ENCODE results near the gene FAM53B.

FAM53B gene

GRCh38 chr10:124615259-124615658 lies 128.9 kb downstream of the FAM53B start:
- H3K27ac ChIP-seq (ENCODE audit: low read length) = no peak overlapping the region
- no peak overlapping the region for H2AFZ ChIP-seq (ENCODE audit: low read length)
- H4K20me1 ChIP-seq (ENCODE audit: insufficient read depth, low read length) = no peaks in the 10 kb centered on the region
- H3K9ac ChIP-seq (ENCODE audit: low read length) = no peak overlapping the region
- H3K79me2 ChIP-seq (ENCODE audit: low read length) = no peaks in the 10 kb centered on the region
- no peaks in the 10 kb centered on the region for H3K9me2 ChIP-seq (replicated peaks; ENCODE audit: insufficient read depth, low read length)
- no peaks in the 10 kb centered on the region for H3F3A ChIP-seq (ENCODE audit: insufficient read depth, low read length)
- TF ChIP-seq, protein P1, sequence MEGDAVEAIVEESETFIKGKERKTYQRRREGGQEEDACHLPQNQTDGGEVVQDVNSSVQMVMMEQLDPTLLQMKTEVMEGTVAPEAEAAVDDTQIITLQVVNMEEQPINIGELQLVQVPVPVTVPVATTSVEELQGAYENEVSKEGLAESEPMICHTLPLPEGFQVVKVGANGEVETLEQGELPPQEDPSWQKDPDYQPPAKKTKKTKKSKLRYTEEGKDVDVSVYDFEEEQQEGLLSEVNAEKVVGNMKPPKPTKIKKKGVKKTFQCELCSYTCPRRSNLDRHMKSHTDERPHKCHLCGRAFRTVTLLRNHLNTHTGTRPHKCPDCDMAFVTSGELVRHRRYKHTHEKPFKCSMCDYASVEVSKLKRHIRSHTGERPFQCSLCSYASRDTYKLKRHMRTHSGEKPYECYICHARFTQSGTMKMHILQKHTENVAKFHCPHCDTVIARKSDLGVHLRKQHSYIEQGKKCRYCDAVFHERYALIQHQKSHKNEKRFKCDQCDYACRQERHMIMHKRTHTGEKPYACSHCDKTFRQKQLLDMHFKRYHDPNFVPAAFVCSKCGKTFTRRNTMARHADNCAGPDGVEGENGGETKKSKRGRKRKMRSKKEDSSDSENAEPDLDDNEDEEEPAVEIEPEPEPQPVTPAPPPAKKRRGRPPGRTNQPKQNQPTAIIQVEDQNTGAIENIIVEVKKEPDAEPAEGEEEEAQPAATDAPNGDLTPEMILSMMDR (IDR thresholded peaks at IDR 0.05; ENCODE audit: low read length) = no peak
- TF ChIP-seq EZH2 (optimal IDR thresholded peaks at IDR 0.05; ENCODE audit: low read depth, low read length) (no peak), EZH2phosphoT487 (IDR thresholded peaks at IDR 0.05; ENCODE audit: low read length) (no peak)
- H3K27me3 ChIP-seq (replicated peaks; ENCODE audit: insufficient read depth, low read length) = no peaks in the 10 kb centered on the region
- no peak overlapping the region for H3K4me2 ChIP-seq (ENCODE audit: low read depth, low read length)
- no peak for DNase-seq
- H3K4me1 ChIP-seq (ENCODE audit: low read length) = no peaks in the 10 kb centered on the region
- H3K36me3 ChIP-seq (replicated peaks; ENCODE audit: insufficient read depth, low read length) = no peaks in the 10 kb centered on the region
- no peaks in the 10 kb centered on the region for H3K9me3 ChIP-seq (replicated peaks; ENCODE audit: insufficient read depth, low read length)
- H3K4me3 ChIP-seq (ENCODE audit: low read length) = no peak overlapping the region

DNA sequence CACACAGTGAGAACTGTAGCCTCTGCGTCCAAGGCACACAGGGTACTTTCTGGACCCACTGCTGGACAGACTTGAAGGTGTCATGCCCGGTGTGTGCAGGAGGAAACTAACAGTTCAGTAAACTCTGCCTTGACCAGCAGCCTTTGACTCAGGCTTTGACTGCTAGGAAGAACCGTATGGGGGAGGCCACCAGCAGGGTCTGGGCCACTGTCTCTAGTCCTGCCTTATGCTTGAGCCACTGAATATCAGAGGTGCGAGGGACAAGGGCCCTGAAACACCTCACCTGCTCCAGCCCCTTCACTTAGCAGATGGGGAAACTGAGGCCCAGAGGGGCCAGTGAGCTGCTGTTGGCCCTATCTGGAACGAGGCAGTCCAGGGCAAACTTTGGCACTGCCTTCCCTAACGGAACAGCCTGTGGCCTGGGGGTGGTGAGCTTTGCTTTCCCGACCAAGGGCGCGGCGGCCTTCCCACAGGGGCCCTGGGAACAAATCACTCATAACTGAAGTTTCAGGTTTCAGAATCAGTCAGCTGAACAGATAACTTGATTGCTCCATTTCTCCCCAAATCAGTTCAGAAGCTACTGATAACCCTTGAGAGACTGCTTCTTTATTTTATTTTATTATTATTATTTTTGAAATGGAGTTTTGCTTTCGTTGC lies 130.0 kb downstream of the FAM53B start:
- Histone ChIP-seq H3K9me2 (replicated peaks; ENCODE audit: insufficient read depth, low read length) (no peaks in the 10 kb centered on the region), H3K79me2 (ENCODE audit: low read length) (no peaks in the 10 kb centered on the region), H3K36me3 (replicated peaks; ENCODE audit: insufficient read depth, low read length) (no peaks in the 10 kb centered on the region), H3K9ac (ENCODE audit: low read length) (no peak overlapping the region), H3K9me3 (replicated peaks; ENCODE audit: insufficient read depth, low read length) (no peaks in the 10 kb centered on the region), H3K27ac (ENCODE audit: low read length) (no peak overlapping the region), H3K4me1 (ENCODE audit: low read length) (no peaks in the 10 kb centered on the region), H3F3A (ENCODE audit: insufficient read depth, low read length) (no peaks in the 10 kb centered on the region), H4K20me1 (ENCODE audit: insufficient read depth, low read length) (no peaks in the 10 kb centered on the region), H3K4me3 (ENCODE audit: low read length) (no peak overlapping the region), H3K27me3 (replicated peaks; ENCODE audit: insufficient read depth, low read length) (no peaks in the 10 kb centered on the region), H2AFZ (ENCODE audit: low read length) (no peak overlapping the region), H3K4me2 (ENCODE audit: low read depth, low read length) (no peak overlapping the region)
- TF ChIP-seq EZH2 (optimal IDR thresholded peaks at IDR 0.05; ENCODE audit: low read depth, low read length) (no peak), EZH2phosphoT487 (IDR thresholded peaks at IDR 0.05; ENCODE audit: low read length) (no peak)
- TF ChIP-seq, protein P1 (IDR thresholded peaks at IDR 0.05; ENCODE audit: low read length) = no peak
- DNase-seq = no peak

GRCh38 chr10:124612611-124613498 lies 131.3 kb downstream of the FAM53B start:
- Histone ChIP-seq H3K36me3 (replicated peaks; ENCODE audit: insufficient read depth, low read length) (no peaks in the 10 kb centered on the region), H3K9me3 (replicated peaks; ENCODE audit: insufficient read depth, low read length) (no peaks in the 10 kb centered on the region), H3K4me3 (ENCODE audit: low read length) (no peak overlapping the region), H3K79me2 (ENCODE audit: low read length) (no peaks in the 10 kb centered on the region), H3K9me2 (replicated peaks; ENCODE audit: insufficient read depth, low read length) (no peaks in the 10 kb centered on the region), H3K9ac (ENCODE audit: low read length) (no peak overlapping the region), H3F3A (ENCODE audit: insufficient read depth, low read length) (no peaks in the 10 kb centered on the region), H3K27ac (ENCODE audit: low read length) (no peak overlapping the region), H3K27me3 (replicated peaks; ENCODE audit: insufficient read depth, low read length) (no peaks in the 10 kb centered on the region), H3K4me2 (ENCODE audit: low read depth, low read length) (no peak overlapping the region), H3K4me1 (ENCODE audit: low read length) (no peaks in the 10 kb centered on the region), H4K20me1 (ENCODE audit: insufficient read depth, low read length) (no peaks in the 10 kb centered on the region), H2AFZ (ENCODE audit: low read length) (no peak overlapping the region)
- DNase-seq = no peak
- TF ChIP-seq, protein P1 (IDR thresholded peaks at IDR 0.05; ENCODE audit: low read length) = no peak
- TF ChIP-seq EZH2 (optimal IDR thresholded peaks at IDR 0.05; ENCODE audit: low read depth, low read length) = no peak
- no peak for TF ChIP-seq EZH2phosphoT487 (IDR thresholded peaks at IDR 0.05; ENCODE audit: low read length)

Measured in MM.1S (cell line).